ENCODE measurements around the gene CPN1. TPM values are rescaled to one million over a fixed set of nuclear protein-coding genes. Genes with fewer than 3 reads are reported as not detected.

The CPN1 gene
- total RNA-seq, 1 donor = not detected

DNA sequence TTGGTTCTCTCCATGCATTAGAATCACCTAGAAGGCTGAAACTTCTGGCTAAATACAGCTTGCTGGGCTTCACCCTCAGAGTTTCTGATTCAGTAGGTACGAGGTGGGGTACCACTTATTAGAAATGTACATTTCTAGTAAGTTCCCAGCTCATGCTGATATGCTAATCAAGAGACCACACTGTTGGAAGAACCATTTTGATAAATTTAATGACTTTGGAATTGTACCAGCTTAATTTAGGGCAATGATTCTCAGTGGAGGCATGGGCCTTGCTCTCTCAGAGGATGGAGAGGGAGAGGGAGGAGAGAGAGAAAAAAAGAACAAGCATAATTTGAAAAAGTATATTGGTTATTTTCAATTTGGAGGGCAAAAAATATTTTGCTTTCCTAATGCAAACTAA, 20.3 kb downstream of the CPN1 start:
- no peak for DNase-seq (ENCODE audit: low read depth)
- TF ChIP-seq, protein P1, sequence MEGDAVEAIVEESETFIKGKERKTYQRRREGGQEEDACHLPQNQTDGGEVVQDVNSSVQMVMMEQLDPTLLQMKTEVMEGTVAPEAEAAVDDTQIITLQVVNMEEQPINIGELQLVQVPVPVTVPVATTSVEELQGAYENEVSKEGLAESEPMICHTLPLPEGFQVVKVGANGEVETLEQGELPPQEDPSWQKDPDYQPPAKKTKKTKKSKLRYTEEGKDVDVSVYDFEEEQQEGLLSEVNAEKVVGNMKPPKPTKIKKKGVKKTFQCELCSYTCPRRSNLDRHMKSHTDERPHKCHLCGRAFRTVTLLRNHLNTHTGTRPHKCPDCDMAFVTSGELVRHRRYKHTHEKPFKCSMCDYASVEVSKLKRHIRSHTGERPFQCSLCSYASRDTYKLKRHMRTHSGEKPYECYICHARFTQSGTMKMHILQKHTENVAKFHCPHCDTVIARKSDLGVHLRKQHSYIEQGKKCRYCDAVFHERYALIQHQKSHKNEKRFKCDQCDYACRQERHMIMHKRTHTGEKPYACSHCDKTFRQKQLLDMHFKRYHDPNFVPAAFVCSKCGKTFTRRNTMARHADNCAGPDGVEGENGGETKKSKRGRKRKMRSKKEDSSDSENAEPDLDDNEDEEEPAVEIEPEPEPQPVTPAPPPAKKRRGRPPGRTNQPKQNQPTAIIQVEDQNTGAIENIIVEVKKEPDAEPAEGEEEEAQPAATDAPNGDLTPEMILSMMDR (IDR thresholded peaks at IDR 0.05; ENCODE audit: insufficient read depth, low read length) = no peak
- no peak overlapping the region for H3K4me3 ChIP-seq (ENCODE audit: low read depth, low read length)

DNA sequence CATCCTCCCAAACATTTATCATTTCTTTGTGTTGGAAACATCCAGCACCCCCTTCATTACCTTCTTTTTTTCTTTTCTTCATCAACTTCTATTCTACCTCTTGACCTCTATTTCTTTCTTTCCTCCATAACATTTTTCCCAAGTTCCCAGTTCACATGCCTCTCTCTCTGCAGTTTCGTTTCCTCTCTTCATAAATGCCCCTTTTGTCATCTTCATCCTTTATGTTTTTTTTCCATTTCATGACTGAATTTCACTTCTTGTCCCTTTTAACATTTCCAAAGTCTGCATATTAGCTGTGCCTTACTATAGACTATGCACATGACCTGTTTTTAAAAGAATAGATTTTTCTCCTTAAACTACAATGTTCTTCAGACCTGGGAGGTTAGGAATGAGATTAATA, 23.7 kb downstream of the CPN1 start:
- DNase-seq (ENCODE audit: low read depth) = no peak
- TF ChIP-seq, protein P1 (IDR thresholded peaks at IDR 0.05; ENCODE audit: insufficient read depth, low read length) = no peak
- H3K4me3 ChIP-seq (ENCODE audit: low read depth, low read length) = no peak overlapping the region

DNA sequence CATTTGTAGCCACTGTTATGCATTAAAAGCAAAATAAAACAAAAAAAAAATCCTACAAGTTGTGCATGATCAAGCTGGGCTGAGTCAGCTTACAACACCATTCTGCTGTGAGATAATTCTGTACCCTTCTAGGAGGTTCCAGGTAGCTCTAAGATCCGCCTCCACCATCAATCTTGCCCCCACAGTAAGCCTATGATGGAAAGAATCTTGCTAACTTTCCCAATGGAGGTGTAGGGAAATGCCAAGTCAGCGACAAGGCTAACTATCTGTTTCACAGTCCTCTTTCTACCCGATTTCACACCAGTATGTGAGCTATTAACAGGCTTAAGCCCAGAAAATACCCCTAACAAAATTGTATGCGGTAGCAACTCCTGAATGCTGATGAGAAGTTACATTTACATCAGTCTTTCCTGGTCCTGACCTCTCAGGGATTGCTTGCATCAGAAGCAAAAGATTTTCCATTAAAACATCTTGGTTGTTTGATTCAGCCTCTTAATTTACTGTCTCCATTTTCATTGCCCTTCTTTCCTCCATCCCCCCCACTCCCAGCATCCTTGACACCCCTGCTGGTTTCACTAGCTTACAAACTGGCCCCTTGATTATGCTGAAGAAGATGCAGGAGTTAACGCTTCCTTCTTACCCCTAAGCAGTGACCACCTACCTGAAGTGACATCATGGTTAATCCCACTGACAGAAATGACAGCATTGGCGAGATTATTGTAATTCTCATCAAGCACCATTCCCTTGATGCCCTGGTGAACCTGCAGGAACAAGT, 27.8 kb downstream of the CPN1 start:
- TF ChIP-seq, protein P1 (IDR thresholded peaks at IDR 0.05; ENCODE audit: insufficient read depth, low read length) = no peak
- no peak overlapping the region for H3K4me3 ChIP-seq (ENCODE audit: low read depth, low read length)
- DNase-seq (ENCODE audit: low read depth) = no peak

DNA sequence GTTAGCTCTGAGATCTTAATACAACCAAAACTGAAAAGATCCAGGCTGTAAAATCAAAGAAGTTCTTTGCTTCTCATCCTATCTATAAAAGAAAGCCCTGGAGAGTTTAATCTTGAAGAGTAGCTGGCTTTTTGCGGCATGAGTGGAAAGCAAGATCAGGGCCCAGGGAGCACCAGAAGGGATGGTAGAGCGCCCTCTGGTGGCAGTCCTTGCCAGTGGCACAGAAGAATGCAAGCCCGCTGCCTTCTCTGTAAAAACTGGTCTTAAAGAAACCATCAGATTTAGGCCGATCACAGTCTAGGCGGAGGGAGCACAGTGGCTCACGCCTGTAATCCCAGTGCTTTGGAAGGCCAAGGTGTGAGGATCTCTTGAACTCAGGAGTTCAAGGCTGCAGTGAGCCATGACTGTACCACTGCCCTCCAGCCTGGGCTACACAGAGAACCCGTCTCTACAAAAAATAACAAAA, 35.6 kb downstream of the CPN1 start:
- no peak overlapping the region for H3K4me3 ChIP-seq (ENCODE audit: low read depth, low read length)
- peak; percentile 92 for DNase-seq (ENCODE audit: low read depth)
- TF ChIP-seq, protein P1 (IDR thresholded peaks at IDR 0.05; ENCODE audit: insufficient read depth, low read length) = peak; percentile 96

DNA sequence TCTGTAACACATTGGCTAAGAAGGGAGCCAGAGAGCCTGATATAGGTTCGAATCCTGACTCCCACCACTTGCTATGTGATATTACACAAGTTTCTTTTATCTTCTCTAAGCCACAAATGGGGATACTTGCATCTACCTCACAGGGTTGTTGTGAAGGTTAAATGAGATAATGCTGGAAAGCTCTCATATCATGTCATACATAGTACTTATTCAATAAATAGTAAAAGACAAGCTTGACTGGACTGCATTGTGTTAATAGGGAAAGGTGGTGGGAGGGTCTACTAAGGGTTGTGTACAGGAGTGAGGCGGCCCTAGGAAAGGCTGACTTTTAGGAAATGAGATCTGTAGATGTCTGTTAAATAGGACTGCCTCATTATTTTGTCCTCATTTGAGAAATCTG, 36.1 kb downstream of the CPN1 start:
- no peak for DNase-seq (ENCODE audit: low read depth)
- TF ChIP-seq, protein P1 (IDR thresholded peaks at IDR 0.05; ENCODE audit: insufficient read depth, low read length) = no peak
- H3K4me3 ChIP-seq (ENCODE audit: low read depth, low read length) = no peak overlapping the region

DNA sequence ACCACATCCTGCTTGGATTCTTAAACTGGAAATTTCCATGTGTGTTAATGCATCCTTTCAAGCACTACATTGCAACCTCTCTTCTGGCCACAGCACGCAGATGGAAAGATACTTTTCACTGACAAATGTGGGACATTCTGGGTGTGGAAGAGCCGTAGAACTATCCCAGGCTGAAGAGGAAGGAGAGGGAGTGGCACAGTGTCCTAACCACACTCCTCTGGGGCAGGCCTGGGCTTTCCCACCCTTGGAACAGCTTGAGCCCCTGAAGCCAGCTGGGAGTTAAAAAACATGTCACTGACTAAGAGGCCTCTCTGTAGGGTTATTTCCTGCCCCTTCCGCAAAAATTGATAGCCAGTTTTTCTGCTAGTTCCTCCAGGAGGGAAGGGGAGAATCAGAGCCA, 37.9 kb downstream of the CPN1 start:
- peak; percentile 83 for DNase-seq (ENCODE audit: low read depth)
- TF ChIP-seq, protein P1 (IDR thresholded peaks at IDR 0.05; ENCODE audit: insufficient read depth, low read length) = no peak
- no peak overlapping the region for H3K4me3 ChIP-seq (ENCODE audit: low read depth, low read length)
